ENCODE results near the gene FOXO3.
"Not testable (repeated sequence)": the region's sequence is repeated elsewhere in the genome, so short reads cannot be mapped to it uniquely, and the experiment has no call there.

FOXO3 gene

DNA sequence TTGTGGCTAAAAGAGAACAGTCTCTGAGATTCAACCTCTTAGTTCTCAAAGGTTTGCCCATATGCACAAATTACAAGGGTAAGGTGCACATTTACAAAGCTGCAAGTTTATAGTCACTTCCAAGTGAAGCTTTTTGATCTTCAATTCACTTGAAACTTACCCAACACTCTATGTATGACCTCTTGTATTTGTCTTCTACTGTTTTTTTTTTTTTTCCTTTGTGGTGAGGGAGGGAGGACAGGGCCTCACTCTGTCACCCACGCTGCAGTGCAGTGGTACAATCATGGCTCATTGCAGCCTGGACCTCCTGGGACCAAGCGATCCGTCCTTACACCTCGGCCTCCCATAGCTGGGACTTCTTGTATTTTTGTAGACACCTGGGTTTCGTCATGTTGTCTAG, 4.5 kb upstream of the FOXO3 start:
- DNase-seq (ENCODE audit: low spot score) = no peak

DNA sequence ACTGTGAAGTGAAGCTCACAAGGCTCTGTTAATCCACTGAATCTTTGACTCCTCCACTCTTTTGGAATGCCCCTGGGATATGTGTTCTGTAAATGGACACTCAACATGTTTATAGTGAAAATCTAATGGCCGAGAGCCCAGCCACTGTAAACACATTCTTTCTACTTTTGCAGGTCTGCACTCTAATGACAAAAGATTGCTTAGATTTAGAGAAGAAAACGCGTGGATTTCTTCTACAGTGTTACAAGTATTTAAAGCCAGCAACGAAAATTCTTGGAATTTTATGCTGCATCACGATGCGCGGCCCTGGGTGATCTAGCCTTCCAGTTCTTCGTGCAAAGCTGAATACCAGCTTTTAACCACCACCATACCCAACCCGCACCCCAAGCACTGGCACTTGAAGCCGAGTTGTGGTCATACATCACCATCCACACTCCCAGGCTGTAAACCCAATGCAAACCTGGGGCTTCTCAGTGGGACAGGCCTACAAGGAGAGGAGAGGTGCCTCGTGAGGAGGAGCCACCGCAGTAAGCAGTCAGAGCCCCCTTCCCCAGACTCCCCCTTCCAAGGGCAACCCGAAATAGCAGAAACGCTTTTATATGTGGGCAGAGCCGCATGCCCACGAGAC, 3.7 kb upstream of the FOXO3 start:
- no peak for DNase-seq (ENCODE audit: low spot score)

DNA sequence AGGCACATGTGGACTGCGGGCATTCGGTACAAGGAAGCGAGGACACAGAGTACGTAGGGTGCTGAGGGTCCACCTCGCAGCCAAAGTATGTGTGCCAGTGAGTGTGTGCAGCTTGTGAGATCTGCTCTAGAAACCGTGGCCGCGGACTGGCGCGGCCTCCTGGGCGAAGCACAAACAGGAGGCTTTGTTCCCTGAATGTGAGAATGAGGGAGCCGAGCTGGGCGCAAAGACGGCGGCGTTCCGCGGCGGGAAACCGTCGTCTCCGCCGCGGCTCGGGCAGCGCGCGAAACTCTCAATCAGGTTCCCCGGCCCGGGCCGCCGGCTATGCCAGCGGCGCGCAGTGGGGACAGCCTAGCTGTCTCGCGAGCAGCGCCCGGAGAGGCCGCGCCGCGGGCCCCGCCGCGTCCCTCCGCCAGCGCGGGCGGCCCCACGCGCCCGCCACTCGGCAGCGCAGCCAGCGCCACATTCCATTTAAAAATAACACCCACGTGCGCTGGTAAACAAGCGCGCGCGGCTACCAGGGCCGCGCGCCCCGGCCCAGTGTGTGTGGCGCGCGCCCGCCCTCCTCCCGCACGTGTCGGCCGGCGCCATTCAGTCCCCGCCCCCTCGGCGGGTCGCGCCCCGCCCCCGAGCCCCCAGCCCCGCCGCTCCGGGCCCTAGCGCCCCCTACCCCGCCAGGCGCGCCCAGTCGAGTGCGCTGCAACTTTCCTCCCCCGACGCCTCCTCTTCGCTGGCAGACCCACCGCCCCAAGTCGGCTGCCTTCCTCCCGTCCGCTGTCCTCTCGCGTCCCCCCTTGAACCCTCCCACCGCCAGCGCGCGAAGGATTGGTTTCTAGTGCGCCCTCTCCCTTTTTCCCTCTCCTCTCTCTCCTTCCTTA, 3.0 kb upstream of the FOXO3 start:
- DNase-seq (ENCODE audit: low spot score) = no peak

DNA sequence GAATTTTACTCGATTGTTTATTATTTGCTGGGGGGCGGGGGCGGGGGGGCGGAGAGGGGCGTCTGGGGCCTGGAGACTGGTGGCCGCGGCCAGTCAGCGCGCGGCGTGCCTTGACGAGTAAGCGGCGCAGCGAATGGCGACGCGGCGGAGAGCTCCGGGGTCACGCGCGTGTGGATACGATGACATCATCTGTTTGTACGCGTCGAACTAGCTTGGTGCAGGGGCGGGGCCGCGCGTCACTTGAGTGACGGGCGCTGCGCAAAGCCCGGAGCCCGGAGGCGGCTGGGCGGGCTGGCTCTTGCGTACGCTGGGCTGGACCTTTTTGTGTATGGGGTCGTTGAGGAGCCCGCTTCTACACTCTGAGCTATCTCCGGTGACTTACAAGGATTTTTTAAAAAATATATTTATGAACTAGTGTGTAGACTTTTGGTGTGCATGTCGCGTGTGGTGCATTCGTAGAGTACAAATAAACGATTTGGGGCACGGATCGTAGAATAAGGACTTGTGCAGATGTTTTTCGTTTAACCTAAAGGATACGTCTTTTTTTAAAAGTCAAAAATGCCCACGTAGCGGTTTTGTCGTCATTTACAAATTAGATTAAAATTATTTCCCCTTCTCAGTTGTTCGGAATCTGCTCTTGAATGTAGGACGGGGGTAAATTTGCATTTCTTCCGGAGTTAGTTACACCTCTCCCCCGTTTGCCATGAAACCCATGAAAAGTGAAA, 2.2 kb upstream of the FOXO3 start:
- DNase-seq (ENCODE audit: low spot score) = peak; percentile 85

DNA sequence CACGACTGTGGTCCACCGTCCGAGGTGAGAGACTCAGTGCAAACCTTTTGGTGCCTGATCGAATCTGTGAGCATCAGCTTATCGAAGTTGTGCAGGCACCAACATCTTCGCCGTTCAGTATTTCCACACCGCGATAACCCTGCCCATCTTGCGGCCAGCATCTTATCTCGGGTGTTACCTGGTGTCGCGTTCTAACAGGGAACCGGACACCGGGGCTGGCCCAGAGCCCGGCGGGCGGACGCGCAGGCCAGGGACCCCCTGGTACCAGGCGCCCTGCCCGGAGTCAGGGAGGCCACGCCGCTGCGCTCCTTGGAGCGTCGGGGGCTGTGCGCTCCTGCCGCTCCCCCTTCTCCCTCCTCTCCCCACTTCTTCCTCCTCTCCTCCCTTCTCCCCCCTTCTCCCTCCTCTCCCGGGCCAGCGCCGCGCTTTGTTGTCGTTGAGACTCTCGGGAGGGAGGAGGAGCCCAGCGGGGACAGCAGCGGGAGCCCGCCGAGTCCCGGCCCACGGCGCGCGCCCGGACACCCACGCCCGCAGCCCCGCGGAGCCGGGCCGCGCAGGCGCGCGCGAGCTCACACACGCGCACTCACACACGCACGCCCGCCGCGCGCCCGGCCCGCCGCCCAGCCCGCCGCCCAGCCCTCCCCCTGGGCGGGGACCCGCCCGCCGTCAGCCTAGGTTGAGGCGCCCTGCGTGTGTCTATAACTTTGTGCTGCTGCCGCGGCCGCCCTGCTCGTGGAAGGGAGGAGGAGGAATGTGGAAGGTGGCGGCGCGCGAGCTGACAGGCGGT, 1.4 kb upstream of the FOXO3 start:
- peak; percentile 70 for DNase-seq (ENCODE audit: low spot score)

DNA sequence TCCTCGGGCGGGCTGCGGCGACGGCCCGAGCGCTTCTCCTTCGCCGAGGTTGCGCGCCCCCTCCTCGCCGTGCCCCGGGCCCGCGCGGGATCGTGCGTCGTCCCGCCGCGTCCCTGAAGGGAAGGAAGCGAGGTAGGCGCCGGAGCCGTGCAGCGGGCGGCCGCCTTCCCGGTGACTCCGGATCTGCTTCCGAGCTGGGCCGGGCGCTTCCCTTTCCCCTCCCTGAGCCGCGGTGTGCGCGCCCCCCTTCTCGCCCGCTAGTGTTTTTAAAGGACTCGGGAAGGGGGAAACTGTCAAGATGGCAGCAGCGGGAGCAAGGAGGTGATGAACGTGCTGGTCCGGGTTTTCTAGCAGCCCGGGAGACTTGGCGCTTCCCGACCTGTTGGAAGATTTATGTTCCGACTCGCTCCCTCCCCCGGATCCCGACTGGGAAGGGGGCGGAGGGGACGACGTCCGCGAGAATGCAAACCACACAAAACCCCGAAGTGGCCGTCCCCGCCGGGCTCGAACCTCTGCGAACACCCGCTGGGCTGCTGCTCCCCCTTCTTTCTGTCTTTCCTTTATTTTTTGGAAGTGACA, 744 bp upstream of the FOXO3 start:
- DNase-seq (ENCODE audit: low spot score) = peak; percentile 33

DNA sequence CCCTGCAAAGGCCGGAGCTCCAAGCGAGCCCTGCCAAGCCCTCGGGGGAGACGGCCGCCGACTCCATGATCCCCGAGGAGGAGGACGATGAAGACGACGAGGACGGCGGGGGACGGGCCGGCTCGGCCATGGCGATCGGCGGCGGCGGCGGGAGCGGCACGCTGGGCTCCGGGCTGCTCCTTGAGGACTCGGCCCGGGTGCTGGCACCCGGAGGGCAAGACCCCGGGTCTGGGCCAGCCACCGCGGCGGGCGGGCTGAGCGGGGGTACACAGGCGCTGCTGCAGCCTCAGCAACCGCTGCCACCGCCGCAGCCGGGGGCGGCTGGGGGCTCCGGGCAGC, 561 bp downstream of the FOXO3 start:
- not testable (repeated sequence) for DNase-seq (ENCODE audit: low spot score)

DNA sequence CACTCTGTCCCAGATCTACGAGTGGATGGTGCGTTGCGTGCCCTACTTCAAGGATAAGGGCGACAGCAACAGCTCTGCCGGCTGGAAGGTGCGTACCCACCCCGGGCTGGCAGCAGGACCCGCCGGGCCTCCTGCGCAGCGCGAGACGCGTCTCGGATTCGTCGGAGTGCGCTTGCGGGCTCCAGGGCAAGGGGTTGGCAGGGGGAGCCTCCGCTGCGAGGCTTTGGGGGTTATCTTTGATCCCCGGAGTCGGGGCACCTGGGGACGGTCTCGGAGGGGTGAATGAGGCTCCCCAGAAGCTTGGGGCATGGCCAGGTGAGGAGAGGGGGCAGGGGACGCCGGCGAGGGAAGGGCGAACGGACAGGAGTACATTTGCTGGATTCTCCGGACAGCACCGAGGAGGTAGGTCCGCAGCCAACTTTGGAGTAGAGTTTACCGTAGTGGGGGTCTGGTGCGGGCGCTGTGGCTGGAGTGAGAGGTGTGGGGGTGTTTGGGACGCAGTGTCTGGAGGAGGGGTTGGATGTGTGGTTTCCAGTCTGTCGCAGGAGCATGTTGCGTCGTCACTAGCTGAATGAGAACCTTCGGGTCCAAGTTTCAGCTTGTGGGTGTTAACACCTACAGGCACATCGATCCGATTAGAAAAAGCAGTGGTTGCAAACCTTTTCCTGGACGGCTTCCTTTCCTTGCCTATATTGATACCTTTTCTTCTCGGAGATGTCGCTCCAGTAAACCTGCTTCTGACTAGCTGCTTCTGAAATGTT, 1.2 kb downstream of the FOXO3 start:
- DNase-seq (ENCODE audit: low spot score) = no peak

DNA sequence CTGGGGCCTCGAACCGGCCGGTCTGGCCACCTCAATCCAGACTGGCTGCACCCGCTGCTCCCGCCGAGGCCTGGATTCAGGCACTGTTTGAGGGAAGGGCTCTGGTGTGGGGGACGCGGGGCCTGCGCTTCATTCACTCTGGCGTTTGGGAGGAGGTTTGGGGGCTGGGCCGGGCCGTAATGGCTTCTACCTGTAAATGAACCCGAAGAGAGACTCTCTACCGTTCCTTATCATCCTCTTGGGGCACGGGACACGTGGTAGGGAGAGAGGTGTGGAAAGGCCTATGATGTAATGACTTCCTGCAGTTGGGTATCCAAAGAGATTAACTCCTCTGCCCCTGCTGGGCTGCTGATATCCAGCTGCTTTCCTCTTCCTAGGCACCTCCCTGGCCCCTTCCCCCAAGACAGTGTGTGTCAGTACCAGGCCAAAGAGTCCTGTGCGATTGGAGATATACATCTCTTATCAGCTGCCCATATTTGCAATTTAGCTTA, 1.8 kb downstream of the FOXO3 start:
- DNase-seq (ENCODE audit: low spot score) = no peak

DNA sequence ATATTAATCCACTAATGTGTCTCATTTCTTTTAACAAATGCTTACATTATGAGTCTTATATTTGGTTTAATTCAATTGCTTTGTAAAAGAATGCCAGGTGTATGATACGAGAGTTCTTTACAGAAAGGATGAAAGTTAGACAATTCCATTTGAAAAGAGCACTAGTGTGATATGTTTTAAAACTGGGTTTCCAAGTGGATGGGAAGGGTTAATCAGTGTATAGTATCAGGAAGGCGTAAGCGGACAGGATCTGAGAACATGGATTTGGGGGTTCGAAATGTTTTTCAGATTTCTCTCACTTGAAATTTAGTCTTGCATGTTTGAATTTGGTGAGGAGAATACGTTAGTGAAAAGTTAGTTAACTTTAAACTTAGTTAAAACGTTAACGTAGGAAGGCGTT, 2.6 kb downstream of the FOXO3 start:
- no peak for DNase-seq (ENCODE audit: low spot score)

DNA sequence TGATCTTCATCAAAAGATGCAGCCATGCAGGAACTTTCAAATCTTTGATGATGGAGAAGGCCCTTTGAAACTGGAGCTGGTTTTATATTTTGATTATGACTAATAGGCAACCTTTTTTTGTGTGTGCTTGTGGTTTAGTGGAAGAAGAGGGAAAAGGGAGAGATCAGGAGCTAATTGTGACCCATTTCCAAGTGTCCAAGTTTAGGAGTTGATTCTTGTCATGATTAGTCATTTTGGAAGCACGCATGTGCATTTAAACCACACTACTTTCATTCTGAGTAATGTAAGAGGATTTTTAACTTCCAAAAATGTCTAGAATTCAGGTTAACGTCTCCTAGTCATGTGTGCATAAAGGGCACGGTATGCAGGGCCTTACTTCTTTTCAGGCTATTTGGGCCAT, 3.5 kb downstream of the FOXO3 start:
- DNase-seq (ENCODE audit: low spot score) = peak; percentile 40

DNA sequence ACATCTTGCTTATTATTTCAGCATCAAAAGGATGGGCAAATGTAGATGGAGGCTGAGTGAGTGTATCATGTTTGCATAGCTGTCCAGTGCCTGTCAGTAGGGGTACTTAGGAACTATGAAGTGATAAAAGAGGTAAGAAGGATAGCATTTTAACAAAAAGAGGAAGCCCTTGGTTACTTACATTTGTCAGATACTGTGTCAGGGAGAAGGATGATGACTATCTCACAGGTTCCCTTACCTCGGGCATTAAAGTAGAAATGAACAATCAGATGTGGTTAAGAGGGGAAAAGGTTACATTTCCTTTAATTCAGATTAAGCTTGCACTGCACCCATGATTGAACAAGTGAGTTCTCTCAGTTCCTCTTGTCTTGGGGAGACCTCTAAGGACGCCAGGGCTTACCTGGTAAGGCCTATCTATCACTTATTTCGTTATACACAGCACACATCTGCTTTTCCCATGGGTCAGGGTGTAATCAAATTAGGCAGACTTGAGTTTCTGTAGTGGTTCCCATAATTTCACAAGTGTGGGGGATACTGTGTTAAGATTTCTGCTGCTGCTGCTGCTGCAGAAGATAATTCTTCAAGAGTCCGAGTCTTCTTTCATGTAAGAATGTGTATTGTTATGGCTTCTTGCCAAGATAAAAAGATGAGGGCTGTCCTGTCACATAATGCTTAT, 4.5 kb downstream of the FOXO3 start:
- DNase-seq (ENCODE audit: low spot score) = no peak

DNA sequence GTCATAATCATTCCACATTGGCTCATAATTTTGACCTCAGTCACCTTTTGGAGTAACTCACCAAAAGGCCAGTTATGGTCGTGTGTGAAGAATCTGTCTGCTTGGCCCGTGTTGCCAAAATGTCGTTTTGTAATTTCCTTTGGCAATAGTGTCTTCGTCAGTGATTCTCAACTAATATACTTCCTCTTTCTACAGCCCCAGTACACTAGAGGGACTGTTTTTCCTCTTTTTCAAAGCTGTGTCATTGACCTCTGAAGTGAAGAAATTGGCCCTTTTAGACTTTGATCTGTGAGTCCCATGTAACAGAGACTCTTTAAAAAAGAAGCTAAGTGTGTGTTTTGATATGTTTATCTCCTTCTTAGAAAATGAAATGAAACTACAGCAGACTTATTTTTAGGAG, 5.2 kb downstream of the FOXO3 start:
- DNase-seq (ENCODE audit: low spot score) = no peak

DNA sequence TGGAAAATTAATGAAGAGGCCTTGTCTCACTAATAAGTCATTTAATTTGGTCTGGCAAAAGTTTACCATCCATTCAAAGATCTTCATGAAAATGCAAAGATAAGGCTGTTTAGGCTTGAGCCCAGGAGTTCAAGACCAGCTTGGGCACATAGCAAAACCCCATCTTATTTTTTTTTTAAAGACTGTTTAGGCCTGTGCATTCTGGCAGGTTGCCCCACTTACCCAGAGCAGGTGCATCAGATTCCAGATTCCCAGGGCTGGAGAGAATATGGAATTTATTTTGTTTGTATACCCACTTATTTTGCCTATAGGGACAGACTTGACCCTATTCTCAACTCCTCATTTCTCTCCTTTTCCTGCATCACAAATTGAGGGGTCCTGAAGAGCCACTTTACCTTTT, 5.7 kb downstream of the FOXO3 start:
- DNase-seq (ENCODE audit: low spot score) = no peak

DNA sequence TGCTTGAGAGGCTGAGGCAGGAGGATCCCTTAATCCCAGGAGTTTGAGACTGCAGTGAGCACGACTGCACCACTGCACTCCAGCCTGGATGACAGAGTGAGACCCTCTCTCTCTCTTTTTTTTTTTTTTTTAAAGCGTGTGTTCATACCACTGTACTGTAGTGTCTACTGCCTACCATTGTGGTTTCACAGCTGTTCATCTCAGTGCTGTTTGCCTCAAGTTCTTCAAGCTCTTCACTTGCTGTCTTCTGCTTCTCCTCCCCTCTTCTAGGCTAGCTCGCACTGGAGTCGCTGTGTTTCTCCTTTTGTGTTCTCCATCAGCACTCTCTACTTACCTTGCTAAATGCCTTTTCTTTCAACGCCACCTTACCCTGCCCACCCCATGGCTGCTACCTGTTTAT, 7.4 kb downstream of the FOXO3 start:
- no peak for DNase-seq (ENCODE audit: low spot score)

DNA sequence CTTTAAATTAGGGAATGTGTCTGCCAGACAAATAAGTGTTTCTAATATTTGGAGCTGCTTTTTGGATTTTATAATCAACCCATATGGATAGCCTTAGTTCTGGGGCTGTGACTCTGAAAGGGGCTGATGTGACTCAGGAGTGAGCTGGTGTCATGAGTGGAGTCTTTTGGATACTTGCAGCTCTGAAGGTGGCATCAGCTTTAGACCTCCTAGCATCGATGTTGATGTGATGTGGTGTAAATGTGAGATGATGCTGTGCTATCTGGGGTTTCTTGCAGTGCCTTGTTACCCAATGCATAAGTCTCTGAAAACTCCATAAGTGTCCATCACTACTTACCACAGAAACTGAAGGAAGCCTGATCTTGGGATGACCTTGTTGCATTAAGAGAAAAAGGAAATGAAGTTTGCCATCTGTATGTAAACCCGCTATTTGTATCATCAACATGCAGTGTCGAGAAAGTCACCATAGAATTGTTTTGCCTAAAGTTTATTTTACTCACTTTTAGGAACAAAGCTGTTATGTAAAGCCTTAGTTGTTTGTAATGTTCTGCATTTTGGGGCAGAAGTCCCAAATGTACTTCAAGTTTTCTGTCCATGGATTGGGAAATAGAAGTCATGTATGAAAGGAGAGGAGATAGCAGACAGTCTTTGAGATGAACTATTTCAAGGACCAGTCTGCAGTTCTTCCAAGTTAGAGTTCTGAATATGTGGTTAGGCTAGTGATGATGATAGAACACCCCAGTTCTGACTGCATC, 8.0 kb downstream of the FOXO3 start:
- no peak for DNase-seq (ENCODE audit: low spot score)

DNA sequence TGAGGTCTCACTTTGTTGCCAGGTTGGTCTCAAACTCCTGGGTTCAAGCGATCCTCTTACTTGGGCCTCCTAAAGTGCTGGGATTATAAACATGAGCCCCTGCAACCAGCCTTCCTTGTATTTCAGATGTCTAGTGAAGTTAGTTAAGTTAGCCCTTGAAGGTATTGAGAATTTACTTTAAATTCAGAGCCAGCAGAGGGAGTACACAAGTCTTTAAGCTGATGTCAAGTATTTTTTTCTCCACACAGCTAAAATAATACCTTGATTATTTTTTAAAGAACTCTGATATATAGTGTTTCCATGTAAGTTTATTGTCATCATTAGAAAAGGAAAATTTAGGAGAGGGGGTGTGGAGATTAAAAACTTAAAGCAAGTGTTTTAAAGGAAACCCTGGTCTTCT, 9.8 kb downstream of the FOXO3 start:
- no peak for DNase-seq (ENCODE audit: low spot score)

DNA sequence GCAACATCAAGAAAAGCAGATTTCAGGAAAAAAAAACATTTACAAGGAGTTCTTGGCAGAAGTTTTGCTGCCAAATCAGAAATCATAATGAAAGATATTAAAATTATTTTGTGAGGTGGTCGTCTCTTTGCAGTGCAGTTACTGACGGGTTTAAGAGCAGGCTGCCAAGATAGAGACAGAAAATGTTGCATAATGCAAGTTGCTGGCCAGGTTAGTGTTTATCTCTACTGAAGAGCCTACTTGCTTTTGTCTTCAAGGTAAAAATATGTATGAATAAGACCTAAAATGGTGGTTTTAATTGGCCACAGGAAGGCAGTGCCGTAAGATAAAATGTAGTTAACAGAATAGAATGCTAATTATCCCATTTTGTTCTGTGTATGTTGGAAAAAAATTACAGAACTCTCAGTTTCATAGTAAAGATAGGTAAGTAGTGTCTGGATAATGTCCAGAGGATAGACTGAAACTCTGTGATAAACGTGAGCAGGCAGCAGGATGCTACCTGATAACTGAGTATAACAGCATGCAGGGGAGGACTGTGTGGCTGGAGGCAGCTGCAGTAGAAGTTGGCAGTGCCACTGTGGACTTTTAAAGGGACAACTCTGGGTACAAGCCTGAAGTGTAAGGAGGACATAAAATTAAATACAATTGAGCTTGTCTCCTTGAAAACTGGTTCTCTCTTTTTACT, 13.9 kb downstream of the FOXO3 start:
- DNase-seq (ENCODE audit: low spot score) = no peak

DNA sequence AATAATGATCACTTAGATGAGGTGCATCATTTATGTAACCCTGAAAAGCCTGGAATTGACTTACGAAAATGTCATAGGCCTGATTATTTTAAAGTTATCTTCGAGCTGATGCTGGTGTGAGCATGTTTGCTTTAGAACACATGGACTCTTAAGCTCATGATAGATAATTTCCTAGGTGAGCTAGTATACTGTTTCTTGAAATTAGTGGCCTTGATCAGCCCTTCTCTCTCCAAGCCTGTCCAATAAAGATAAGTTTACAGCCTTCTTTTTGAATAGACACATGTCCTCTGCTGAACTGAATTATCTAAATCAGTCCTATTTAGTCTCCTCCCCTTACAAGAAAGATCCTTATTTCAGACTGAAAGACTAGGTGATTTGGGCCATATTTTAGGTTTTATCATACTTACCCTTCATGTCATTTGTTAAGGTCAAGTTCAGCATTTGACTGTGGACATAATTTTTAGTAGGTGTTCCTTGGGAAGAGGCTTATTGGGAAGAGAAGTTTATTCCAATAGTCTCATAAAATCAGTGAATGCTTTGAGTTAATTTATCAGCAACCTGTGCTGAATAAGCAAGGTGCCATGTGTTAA, 15.3 kb downstream of the FOXO3 start:
- DNase-seq (ENCODE audit: low spot score) = no peak
